DND-41 (cell line): ENCODE measurements around the gene ZDHHC14.

Source experiments
- ATAC-seq: fragments of 200-7000 bp; cut with Tn5 transposase; 3 replicates; pipeline ENCODE4 v1.9.1; 2021; ENCODE audit warnings: low read depth; ENCODE audit not compliant: insufficient read depth
- DNase-seq: peaks from one replicate; pipeline ENCODE4 v3.0.0-alpha.2; 2020
- H2AFZ ChIP-seq: 2 replicates; pipeline ENCODE4 v1.6.0; 2012; ENCODE audit warnings: low read depth, low read length
- H3K27ac ChIP-seq: 2 replicates; pipeline ENCODE4 v1.5.1; 2012; ENCODE audit warnings: low read length, inconsistent platforms
- H3K27me3 ChIP-seq: fragments of 200-600 bp; sonication (generic); 2 replicates; pipeline ENCODE4 v1.6.0; 2012; ENCODE audit warnings: low read length, mild to moderate bottlenecking, inconsistent platforms; ENCODE audit not compliant: insufficient read depth, poor library complexity
- H3K36me3 ChIP-seq: 2 replicates; pipeline ENCODE4 v1.5.1; 2012; ENCODE audit warnings: low read length, inconsistent platforms; ENCODE audit not compliant: insufficient read depth
- H3K4me1 ChIP-seq: 2 replicates; pipeline ENCODE4 v1.5.1; 2012; ENCODE audit warnings: mild to moderate bottlenecking, low read length; ENCODE audit not compliant: insufficient read depth
- H3K4me2 ChIP-seq: 2 replicates; pipeline ENCODE4 v1.6.0; 2012; ENCODE audit warnings: mild to moderate bottlenecking, moderate library complexity, low read length, inconsistent platforms; ENCODE audit not compliant: insufficient read depth
- H3K4me3 ChIP-seq, 2 experiments: fragments of 200-600 bp in 1 of 2; shearing (Covaris generic) in 1 of 2; 2 replicates each; pipeline ENCODE4 v1.5.1; 2012 to 2016; ENCODE audit warnings: inconsistent platforms in 2 of 2, low read length in 2 of 2, mild to moderate bottlenecking in 2 of 2, low read depth in 1 of 2, moderate library complexity in 1 of 2
- H3K79me2 ChIP-seq: 2 replicates; pipeline ENCODE4 v1.6.0; 2012; ENCODE audit warnings: low read length, inconsistent platforms; ENCODE audit not compliant: insufficient read depth
- H3K9ac ChIP-seq: 2 replicates; pipeline ENCODE4 v1.6.0; 2012; ENCODE audit warnings: low read depth, mild to moderate bottlenecking, inconsistent platforms, low read length, moderate library complexity
- H3K9me3 ChIP-seq: 2 replicates; pipeline ENCODE4 v1.5.1; 2012; ENCODE audit warnings: low read length, moderate library complexity, mild to moderate bottlenecking, inconsistent platforms; ENCODE audit not compliant: insufficient read depth, severe bottlenecking
- H4K20me1 ChIP-seq: 2 replicates; pipeline ENCODE4 v1.6.0; 2012; ENCODE audit warnings: low read length; ENCODE audit not compliant: insufficient read depth
- EZH2 ChIP-seq: IDR thresholded peaks from 3 replicates; pipeline ENCODE4 v1.6.1; 2012; ENCODE audit warnings: borderline replicate concordance, low read depth, mild to moderate bottlenecking, moderate library complexity, low read length, inconsistent platforms; ENCODE audit not compliant: severe bottlenecking
- TF ChIP-seq, protein P1 (sequence below): IDR thresholded peaks from 2 replicates; pipeline ENCODE4 v1.5.1; 2012; ENCODE audit warnings: borderline replicate concordance, low read length, moderate library complexity, mild to moderate bottlenecking; ENCODE audit not compliant: poor library complexity, severe bottlenecking; ENCODE audit errors: extremely low read depth

Gene ZDHHC14

DNA sequence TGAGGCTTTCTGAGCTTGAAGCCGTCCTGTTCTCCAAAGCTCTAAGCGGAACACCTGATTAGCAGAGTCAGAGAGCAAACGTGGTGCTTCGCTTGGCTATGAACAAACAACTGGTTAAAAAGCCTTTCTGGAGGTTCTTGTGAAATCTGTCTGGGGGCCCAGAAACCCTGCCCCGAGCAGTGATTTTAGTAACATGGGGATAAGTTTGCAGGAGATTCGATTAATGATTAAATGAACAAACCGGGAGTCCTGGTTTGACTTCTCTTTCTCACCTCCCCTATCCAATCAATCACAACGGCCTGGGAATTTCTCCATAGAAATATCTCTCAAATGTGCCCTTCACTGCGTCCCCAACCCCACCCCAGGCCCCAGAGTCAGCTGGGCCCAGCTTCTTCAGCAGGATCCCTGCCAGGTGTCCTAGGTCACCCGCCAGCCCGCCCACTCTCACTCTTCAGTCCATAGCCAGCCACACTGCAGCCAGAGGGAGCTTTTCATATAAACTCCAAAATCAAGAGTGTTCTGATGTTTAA is 43.6 kb downstream of the ZDHHC14 start:
- no peaks in the 10 kb centered on the region for H3K79me2 ChIP-seq
- H3K4me2 ChIP-seq, result no peak overlapping the region
- peaks cover 14% of the 10 kb centered on the region for H3K27me3 ChIP-seq
- H3K36me3 ChIP-seq, result no peaks in the 10 kb centered on the region
- no peaks in the 10 kb centered on the region for H4K20me1 ChIP-seq
- DNase-seq, result no peak
- H3K4me3 ChIP-seq, result no peak overlapping the region
- no peak overlapping the region for H2AFZ ChIP-seq
- H3K9ac ChIP-seq, result no peak overlapping the region
- no peak overlapping the region for H3K27ac ChIP-seq
- H3K4me1 ChIP-seq, result no peaks in the 10 kb centered on the region
- TF ChIP-seq, protein P1, sequence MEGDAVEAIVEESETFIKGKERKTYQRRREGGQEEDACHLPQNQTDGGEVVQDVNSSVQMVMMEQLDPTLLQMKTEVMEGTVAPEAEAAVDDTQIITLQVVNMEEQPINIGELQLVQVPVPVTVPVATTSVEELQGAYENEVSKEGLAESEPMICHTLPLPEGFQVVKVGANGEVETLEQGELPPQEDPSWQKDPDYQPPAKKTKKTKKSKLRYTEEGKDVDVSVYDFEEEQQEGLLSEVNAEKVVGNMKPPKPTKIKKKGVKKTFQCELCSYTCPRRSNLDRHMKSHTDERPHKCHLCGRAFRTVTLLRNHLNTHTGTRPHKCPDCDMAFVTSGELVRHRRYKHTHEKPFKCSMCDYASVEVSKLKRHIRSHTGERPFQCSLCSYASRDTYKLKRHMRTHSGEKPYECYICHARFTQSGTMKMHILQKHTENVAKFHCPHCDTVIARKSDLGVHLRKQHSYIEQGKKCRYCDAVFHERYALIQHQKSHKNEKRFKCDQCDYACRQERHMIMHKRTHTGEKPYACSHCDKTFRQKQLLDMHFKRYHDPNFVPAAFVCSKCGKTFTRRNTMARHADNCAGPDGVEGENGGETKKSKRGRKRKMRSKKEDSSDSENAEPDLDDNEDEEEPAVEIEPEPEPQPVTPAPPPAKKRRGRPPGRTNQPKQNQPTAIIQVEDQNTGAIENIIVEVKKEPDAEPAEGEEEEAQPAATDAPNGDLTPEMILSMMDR, result no peak
- TF ChIP-seq EZH2, result no peak
- no peak for ATAC-seq
- no peaks in the 10 kb centered on the region for H3K9me3 ChIP-seq

DNA sequence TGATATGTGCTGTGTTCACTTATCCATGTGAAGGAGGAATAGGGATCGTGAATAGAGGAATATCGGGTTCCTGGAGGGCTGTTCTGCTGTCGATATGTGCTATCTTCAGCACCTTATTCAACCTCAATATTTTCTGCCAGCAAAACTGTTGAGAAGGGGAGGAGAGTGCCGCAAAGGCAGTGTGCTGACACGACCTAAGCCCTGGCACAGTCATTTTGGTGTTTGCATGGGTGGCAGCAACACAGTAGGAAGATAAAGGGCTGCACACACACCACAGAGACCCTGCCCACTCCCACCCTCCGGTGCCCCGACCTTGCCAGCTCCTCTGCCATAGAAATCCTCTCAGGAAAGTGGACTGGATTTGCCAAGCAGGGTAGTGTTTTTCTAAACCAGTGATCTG is 47.0 kb downstream of the ZDHHC14 start:
- Histone ChIP-seq H3K27ac (no peak overlapping the region), H3K27me3 (peaks cover 30% of the 10 kb centered on the region), H4K20me1 (no peaks in the 10 kb centered on the region), H3K9ac (no peak overlapping the region), H2AFZ (no peak overlapping the region), H3K36me3 (no peaks in the 10 kb centered on the region), H3K79me2 (no peaks in the 10 kb centered on the region), H3K4me2 (no peak overlapping the region), H3K4me1 (no peaks in the 10 kb centered on the region), H3K9me3 (no peaks in the 10 kb centered on the region), H3K4me3 (no peak overlapping the region)
- no peak for ATAC-seq
- DNase-seq, result no peak
- TF ChIP-seq, protein P1, result no peak

DNA sequence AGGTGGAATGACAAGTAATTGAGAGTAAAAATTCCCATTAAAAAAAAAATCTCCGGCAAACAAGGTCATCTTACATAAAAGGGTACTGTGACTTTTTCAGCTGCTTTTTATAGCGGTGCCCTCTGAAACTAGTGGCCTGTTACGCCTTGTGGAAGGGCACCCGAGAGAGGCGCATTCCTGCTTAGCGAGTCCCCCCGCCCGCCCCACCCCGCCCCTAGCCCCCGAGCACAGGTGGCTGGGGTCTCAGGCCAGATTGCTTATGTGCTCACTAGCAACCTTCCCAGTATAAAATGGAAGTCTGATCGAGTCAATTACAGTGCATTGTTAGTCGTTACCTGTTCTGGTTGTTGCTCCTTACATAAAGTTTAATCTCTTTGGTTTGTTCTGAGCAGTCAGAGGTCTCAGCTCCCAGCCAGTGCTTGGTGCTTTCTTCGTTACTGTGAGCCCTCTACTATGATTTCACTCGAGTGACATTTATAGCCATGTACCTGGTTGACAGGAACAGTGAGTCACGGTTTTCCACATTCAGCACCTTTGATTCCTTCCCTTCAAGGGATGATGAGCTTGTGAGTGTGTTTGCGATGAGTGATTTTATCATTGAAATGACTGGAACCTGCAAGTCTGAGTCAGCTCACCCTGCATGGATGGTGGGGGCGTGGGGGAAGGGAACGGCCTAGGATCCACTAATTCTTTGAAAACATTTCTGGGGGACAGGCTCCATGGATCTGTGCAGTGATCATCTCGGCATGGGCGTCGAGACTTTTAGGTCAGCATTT is 47.6 kb downstream of the ZDHHC14 start:
- Histone ChIP-seq H3K4me3 (no peak overlapping the region), H3K27ac (no peak overlapping the region), H3K79me2 (no peaks in the 10 kb centered on the region), H3K4me2 (no peak overlapping the region), H3K36me3 (no peaks in the 10 kb centered on the region), H3K4me1 (no peaks in the 10 kb centered on the region), H3K27me3 (peaks cover 31% of the 10 kb centered on the region), H4K20me1 (no peaks in the 10 kb centered on the region), H3K9ac (no peak overlapping the region), H3K9me3 (no peaks in the 10 kb centered on the region), H2AFZ (no peak overlapping the region)
- no peak for TF ChIP-seq EZH2
- TF ChIP-seq, protein P1, result no peak
- DNase-seq (no peak), ATAC-seq (no peak)
